Testis (tissue), 3 donors: ENCODE measurements around the gene AKR1C8. TPM values are rescaled to one million over a fixed set of nuclear protein-coding genes. Genes with fewer than 3 reads are reported as not detected.

Source experiments
- DNase-seq: peaks from one replicate; pipeline ENCODE4 v3.0.0-alpha.2; 2019
- H3K27ac ChIP-seq, 2 donors: fragments of 200-600 bp; sonication (generic); one replicate each; pipeline ENCODE4 v1.5.1; 2019
- H3K27me3 ChIP-seq: fragments of 200-600 bp; sonication (generic); one replicate; pipeline ENCODE4 v1.5.1; 2019
- H3K36me3 ChIP-seq: fragments of 200-600 bp; sonication (generic); one replicate; pipeline ENCODE4 v1.5.1; 2017; ENCODE audit warnings: low read depth; ENCODE audit errors: missing control alignments
- H3K4me1 ChIP-seq: fragments of 200-600 bp; sonication (generic); one replicate; pipeline ENCODE4 v1.5.1; 2019
- H3K4me3 ChIP-seq, 2 donors: fragments of 200-600 bp; sonication (generic); one replicate each; pipeline ENCODE4 v1.5.1; 2017 to 2019
- H3K9me3 ChIP-seq: fragments of 200-600 bp; sonication (generic); one replicate; pipeline ENCODE4 v1.5.1; 2017
- CTCF ChIP-seq, 3 experiments: fragments of 450-650 bp in 2 of 3; fragments of 200-600 bp in 1 of 3; sonication (generic) in 1 of 3; IDR thresholded peaks; one replicate each; pipeline ENCODE4 v1.5.1; 2016 to 2019; ENCODE audit warnings: antibody characterized with exemption in 3 of 3, mild to moderate bottlenecking in 2 of 3, moderate library complexity in 1 of 3
- POLR2A ChIP-seq: fragments of 450-650 bp; IDR thresholded peaks from one replicate; pipeline ENCODE4 v1.6.1; 2017; ENCODE audit warnings: antibody characterized with exemption, mild to moderate bottlenecking, moderate library complexity
- WGBS, 2 donors: methylation state at CpG; one replicate each; pipeline ENCODE4 v1.1.5; 2018; 5-methylcytosine and 5-hydroxymethylcytosine counted together
- intact Hi-C: fragments of 100-400 bp; cut with DNase I; formaldehyde crosslinking; loops from one replicate; pipeline ENCODE4 v1.15.1; 2023; ENCODE audit warnings: low total_unique reads
- polyA plus RNA-seq: library from polyadenylated mRNA; stranded (reverse); fragments of 350-450 nt; fragmentation: Illumina TruSeq; extraction: RNeasy Lipid Tissue Mini Kit (QIAGEN cat#74804); gene quantifications from one replicate; pipeline ENCODE4 v1.2.3, GENCODE V29; 2014; ENCODE audit warnings: low read depth, low replicate concordance; ENCODE audit not compliant: insufficient read depth
- total RNA-seq, 2 donors: library from RNA; depleted of rRNA; stranded (reverse); fragments of >200 nt; gene quantifications; one replicate each; pipeline ENCODE4 v1.2.3, GENCODE V29; 2016

The AKR1C8 gene
- total and polyA plus RNA-seq, 3 donors from 2014 or later = 0.33 to 7.5 (median 4.3) TPM

GRCh38 chr10:5151076-5151475, 33.9 kb downstream of the AKR1C8 start:
- TF ChIP-seq CTCF (IDR thresholded peaks at IDR 0.05) (no peak), POLR2A (no peak)
- intact Hi-C loops = no loop called here

GRCh38 chr10:5148678-5149032, 36.3 kb downstream of the AKR1C8 start:
- no peak overlapping the region for H3K27ac ChIP-seq
- H3K4me3 ChIP-seq = no peak overlapping the region
- DNase-seq = no peak
- no peaks in the 10 kb centered on the region for H3K4me1 ChIP-seq
- no peaks in the 10 kb centered on the region for H3K27me3 ChIP-seq
- intact Hi-C loops = no loop called here
- no peaks in the 10 kb centered on the region for H3K36me3 ChIP-seq
- no peaks in the 10 kb centered on the region for H3K9me3 ChIP-seq
- 58 to 62% methylated on average over 1 of the region's 1 CpG for WGBS, 2 donors
- TF ChIP-seq POLR2A (no peak), CTCF (IDR thresholded peaks at IDR 0.05) (no peak)

More at GRCh38 chr10:5151076-5151475, 33.9 kb downstream of the AKR1C8 start:
- H3K9me3 ChIP-seq = no peaks in the 10 kb centered on the region
- H3K27ac ChIP-seq = no peak overlapping the region
- WGBS, 2 donors = 91 to 93% methylated on average over 3 of the region's 3 CpGs
- H3K4me3 ChIP-seq = no peak overlapping the region
- no peaks in the 10 kb centered on the region for H3K4me1 ChIP-seq
- DNase-seq = no peak
- no peaks in the 10 kb centered on the region for H3K36me3 ChIP-seq
- no peaks in the 10 kb centered on the region for H3K27me3 ChIP-seq

DNA sequence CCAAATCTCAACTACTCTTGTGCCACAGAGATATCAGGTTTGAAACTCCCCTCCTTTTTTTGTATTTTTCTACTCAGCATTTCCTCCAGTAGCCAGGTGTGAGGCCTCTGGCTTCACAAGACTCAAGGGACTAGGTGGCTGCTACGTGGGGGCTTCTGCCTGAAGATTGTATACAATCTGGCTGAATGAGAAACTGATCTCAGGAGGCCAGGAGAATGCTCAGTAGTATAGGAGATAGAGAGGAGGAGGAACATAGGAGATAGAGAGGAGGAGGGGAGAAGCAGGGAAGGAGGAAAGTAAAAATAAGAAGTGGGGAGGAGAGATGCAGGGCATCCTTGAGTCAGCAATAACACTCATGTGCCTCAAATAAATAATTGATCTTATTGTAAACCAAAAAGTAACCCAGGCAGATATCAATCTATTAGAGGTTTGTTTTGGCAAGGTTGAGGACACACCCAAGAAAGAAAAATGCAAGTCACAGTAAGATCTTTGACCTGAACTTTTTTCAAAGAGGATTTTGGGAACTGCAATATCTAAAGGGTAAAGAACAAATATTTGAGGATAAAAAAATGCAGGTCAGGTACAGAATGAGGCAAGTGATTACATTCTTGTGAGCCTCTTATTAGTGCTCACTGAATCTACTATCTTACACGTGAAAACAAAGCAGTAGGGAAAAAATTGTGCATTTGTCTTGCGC, 36.8 kb downstream of the AKR1C8 start:
- H3K9me3 ChIP-seq = no peaks in the 10 kb centered on the region
- no peaks in the 10 kb centered on the region for H3K36me3 ChIP-seq
- no peak for DNase-seq
- H3K27ac ChIP-seq = no peak overlapping the region
- no peak for TF ChIP-seq POLR2A
- TF ChIP-seq CTCF (IDR thresholded peaks at IDR 0.05) = no peak
- no peaks in the 10 kb centered on the region for H3K4me1 ChIP-seq
- intact Hi-C loops = no loop called here
- H3K27me3 ChIP-seq = no peaks in the 10 kb centered on the region
- H3K4me3 ChIP-seq = no peak overlapping the region
- WGBS, 2 donors = 55 to 67% methylated on average over 3 of the region's 3 CpGs

GRCh38 chr10:5147255-5147980, 37.5 kb downstream of the AKR1C8 start:
- Histone ChIP-seq H3K27me3 (no peaks in the 10 kb centered on the region), H3K36me3 (no peaks in the 10 kb centered on the region), H3K27ac (no peak overlapping the region), H3K4me1 (no peaks in the 10 kb centered on the region), H3K9me3 (no peaks in the 10 kb centered on the region), H3K4me3 (no peak overlapping the region)
- no peak for DNase-seq
- 65 to 83% methylated on average over 4 to 5 of the region's 5 CpGs for WGBS, 2 donors
- intact Hi-C loops = no loop called here
- no peak for TF ChIP-seq CTCF (IDR thresholded peaks at IDR 0.05)
- TF ChIP-seq POLR2A = no peak

- no peak overlapping the region for H3K4me3 ChIP-seq
- no peak for DNase-seq
- TF ChIP-seq POLR2A (no peak), CTCF (IDR thresholded peaks at IDR 0.05) (no peak)
- WGBS, 2 donors = 85 to 93% methylated on average over 5 of the region's 5 CpGs
- no peaks in the 10 kb centered on the region for H3K27me3 ChIP-seq
- H3K27ac ChIP-seq = no peak overlapping the region
- H3K9me3 ChIP-seq = no peaks in the 10 kb centered on the region
- H3K4me1 ChIP-seq = no peaks in the 10 kb centered on the region
- H3K36me3 ChIP-seq = no peaks in the 10 kb centered on the region
- intact Hi-C loops = no loop called here
These were observed 38.1 kb downstream of the AKR1C8 start for GRCh38 chr10:5146920-5147254.
